ENCODE data around the gene PER1.

DNA sequence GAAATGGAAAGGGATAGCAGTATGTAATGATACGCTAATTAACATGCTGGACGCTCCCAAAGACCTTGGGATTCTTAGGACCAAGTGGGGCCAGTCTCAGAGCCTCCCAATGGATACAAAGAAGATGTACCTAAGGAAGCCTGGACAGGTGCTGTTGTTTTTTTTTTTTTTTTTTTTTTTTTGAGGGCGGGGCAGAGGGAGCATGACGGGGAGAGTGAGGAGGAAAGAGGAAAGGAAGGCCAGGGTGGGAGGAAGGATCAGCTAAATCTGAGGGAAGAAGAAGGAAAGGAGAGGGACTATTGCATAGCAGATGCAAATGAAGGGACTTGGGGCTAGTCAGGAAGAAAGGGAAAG lies 8.0 kb upstream of the PER1 start:
- TF ChIP-seq CTCF (IDR thresholded peaks at IDR 0.05) (no peak), POLR2A (IDR thresholded peaks at IDR 0.05) (no peak), POLR2AphosphoS5 (IDR thresholded peaks at IDR 0.05; ENCODE audit: insufficient read depth in 1 of 2, low read depth in 1 of 2) (no peak)

Measured in vagina (tissue), 2 donors.